GM13976 (cell line): ENCODE data around the gene IL1F10.

Experiments used
- DNase-seq: peaks from one replicate; pipeline ENCODE4 v3.0.0; 2012; ENCODE audit warnings: low spot score
- in situ Hi-C: fragments of 300-500 bp; cut with MboI; formaldehyde crosslinking; loops from one replicate; pipeline ENCODE4 v1.12.0; 2022; ENCODE audit warnings: low sequenced_read_pairs, mixed read lengths, inconsistent platforms; ENCODE audit not compliant: unreplicated experiment
- TF ChIP-seq, protein P1 (sequence below): IDR thresholded peaks from 2 replicates; pipeline ENCODE4 v1.5.1; 2012; ENCODE audit warnings: borderline replicate concordance, mild to moderate bottlenecking; ENCODE audit not compliant: insufficient read depth; ENCODE audit errors: extremely low read depth, missing control alignments, control extremely low read depth

Gene IL1F10

GRCh38 chr2:113114996-113115395, 47.2 kb downstream of the IL1F10 start:
- TF ChIP-seq, protein P1, sequence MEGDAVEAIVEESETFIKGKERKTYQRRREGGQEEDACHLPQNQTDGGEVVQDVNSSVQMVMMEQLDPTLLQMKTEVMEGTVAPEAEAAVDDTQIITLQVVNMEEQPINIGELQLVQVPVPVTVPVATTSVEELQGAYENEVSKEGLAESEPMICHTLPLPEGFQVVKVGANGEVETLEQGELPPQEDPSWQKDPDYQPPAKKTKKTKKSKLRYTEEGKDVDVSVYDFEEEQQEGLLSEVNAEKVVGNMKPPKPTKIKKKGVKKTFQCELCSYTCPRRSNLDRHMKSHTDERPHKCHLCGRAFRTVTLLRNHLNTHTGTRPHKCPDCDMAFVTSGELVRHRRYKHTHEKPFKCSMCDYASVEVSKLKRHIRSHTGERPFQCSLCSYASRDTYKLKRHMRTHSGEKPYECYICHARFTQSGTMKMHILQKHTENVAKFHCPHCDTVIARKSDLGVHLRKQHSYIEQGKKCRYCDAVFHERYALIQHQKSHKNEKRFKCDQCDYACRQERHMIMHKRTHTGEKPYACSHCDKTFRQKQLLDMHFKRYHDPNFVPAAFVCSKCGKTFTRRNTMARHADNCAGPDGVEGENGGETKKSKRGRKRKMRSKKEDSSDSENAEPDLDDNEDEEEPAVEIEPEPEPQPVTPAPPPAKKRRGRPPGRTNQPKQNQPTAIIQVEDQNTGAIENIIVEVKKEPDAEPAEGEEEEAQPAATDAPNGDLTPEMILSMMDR, result no peak
- DNase-seq, result no peak
- in situ Hi-C loops, result no loop called here

DNA sequence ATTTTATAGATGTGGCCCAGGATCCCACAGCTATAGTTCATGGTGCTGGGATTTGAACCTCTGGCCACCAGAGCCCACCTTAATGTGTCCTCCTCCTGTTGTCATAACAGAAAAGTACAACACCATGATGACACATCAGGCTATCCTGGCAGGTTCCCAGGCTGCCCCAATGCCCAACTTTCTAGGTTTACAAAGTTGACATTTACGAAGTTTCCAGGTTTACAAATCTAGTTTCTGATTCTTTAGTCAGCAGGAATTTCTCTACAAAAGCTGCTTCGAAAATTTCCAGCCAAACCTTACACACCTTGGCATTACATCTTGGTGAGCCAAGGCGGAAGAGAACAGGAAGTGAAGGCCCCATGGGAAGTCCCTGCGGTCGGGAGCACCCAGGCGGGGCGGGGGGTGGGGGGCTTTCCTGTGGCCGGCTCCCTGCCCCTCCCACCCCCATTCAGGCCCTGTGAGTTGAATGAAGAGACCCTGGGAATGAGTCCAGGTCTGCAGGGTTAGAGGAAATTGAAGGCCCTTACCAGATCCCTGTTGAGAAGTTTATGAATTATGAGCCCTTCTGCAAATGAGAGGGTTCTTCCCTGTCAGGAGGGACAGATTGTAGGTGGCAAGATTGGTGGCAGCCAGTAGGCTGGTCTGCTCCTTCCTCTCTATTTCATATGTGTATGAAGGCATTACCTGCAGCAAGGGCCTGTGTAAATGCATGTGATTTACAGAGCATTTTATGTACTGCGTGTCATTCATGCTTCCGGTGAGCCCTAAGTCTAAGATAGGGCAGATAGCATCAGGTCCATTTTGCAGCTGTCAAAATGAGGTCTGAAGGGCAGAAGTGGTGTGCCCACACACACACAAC, 48.6 kb downstream of the IL1F10 start:
- peak; percentile 31 for DNase-seq
- in situ Hi-C loops, result no loop called here
- TF ChIP-seq, protein P1, result no peak

- TF ChIP-seq, protein P1, result no peak
- in situ Hi-C loops, result no loop called here
- DNase-seq, result no peak
Measured at GRCh38 chr2:113117541-113118262, 49.9 kb downstream of the IL1F10 start.

DNA sequence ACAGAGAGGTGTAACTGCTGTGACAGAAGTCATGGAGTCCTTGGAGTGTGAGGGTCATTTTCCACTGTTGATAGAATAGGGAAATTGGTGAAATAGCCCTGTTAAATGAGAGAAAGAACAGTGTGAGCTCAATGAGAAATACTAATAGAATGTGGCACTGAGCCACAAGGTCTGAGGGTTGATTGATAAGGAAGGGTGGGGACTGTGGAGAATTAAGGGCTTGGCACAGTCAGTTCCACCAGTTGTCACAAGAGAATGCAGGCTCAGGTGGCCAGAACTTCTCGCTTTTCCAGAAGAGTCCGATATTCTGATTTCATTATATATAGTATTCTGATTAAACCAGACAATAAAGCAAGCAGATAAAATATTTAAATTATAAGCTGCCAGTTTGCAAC, 50.5 kb downstream of the IL1F10 start:
- in situ Hi-C loops, result no loop called here
- no peak for DNase-seq
- TF ChIP-seq, protein P1, result no peak

- no peak for DNase-seq
- TF ChIP-seq, protein P1, result no peak
- in situ Hi-C loops, result no loop called here
Measured at GRCh38 chr2:113119111-113119510, 51.3 kb downstream of the IL1F10 start.

DNA sequence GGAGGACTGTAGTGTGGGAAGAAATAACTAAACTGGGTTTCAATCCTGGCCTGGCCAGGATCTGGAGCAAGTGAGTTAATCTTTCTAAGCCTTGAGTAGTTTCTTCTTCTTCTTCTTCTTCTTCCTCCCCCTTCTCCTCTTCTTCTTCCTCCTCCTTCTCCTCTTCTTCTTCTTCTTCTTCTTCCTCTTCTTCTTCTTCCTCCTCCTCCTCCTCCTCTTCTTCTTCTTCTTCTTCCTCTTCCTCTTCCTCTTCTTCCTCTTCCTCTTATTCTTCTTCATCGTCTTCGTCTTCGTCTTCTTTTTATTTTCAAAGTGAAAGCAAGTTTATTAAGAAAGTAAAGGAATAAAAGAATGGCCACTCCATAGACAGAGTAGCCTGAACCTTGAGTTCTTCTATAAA, 53.1 kb downstream of the IL1F10 start:
- in situ Hi-C loops, result no loop called here
- TF ChIP-seq, protein P1, result no peak
- no peak for DNase-seq
